DND-41 (cell line): Measurements from ENCODE around the gene NFIA.

Source experiments
- EZH2 ChIP-seq: IDR thresholded peaks from 3 replicates; pipeline ENCODE4 v1.6.1; 2012; ENCODE audit warnings: borderline replicate concordance, low read depth, mild to moderate bottlenecking, moderate library complexity, low read length, inconsistent platforms; ENCODE audit not compliant: severe bottlenecking
- TF ChIP-seq, protein P1 (sequence below): IDR thresholded peaks from 2 replicates; pipeline ENCODE4 v1.5.1; 2012; ENCODE audit warnings: borderline replicate concordance, low read length, moderate library complexity, mild to moderate bottlenecking; ENCODE audit not compliant: poor library complexity, severe bottlenecking; ENCODE audit errors: extremely low read depth

DNA sequence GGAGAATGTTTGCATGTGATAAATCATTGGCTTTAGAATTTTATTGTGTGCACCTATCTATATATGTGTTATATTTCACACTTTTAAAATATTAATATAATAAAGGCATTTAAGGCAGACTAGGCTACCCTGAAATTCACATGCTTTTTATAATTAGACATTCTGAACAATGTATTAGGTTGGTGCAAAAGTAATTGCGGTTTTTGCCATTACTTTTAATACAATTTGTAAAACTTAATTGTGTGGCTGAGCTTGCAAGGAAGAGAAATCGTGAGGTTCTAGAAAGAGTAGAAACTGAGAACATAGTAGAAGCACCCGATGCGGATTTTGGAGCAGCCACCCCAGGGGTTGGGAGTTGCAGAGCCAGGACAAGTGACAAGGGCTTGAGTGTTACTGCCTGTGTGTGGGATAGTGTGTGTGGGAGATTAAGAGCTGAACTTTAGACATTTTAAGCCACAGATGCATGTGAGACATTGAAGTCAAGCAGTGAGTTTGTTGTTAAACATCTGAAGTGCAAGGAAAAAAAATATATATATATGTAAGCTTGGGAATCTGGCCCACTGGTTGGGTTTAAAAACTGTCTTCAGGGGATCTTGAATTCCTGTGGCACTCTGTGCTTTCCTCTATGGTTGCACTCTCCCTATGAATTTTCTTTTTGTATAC, 398.0 kb downstream of the NFIA start:
- TF ChIP-seq, protein P1, sequence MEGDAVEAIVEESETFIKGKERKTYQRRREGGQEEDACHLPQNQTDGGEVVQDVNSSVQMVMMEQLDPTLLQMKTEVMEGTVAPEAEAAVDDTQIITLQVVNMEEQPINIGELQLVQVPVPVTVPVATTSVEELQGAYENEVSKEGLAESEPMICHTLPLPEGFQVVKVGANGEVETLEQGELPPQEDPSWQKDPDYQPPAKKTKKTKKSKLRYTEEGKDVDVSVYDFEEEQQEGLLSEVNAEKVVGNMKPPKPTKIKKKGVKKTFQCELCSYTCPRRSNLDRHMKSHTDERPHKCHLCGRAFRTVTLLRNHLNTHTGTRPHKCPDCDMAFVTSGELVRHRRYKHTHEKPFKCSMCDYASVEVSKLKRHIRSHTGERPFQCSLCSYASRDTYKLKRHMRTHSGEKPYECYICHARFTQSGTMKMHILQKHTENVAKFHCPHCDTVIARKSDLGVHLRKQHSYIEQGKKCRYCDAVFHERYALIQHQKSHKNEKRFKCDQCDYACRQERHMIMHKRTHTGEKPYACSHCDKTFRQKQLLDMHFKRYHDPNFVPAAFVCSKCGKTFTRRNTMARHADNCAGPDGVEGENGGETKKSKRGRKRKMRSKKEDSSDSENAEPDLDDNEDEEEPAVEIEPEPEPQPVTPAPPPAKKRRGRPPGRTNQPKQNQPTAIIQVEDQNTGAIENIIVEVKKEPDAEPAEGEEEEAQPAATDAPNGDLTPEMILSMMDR, result no peak
- no peak for TF ChIP-seq EZH2
